Sigmoid colon (tissue), 4 donors: ENCODE results near the gene APCDD1.
A peak's percentile ranks its signal among the peaks of the same experiment; 100 is the strongest.

Experiments
- EP300 ChIP-seq, 4 donors: sonication (generic); formaldehyde crosslinking; IDR thresholded peaks; one replicate each; pipeline ENCODE4 v1.6.1; 2017; ENCODE audit warnings: antibody characterized with exemption in 4 of 4
- POLR2A ChIP-seq, 2 donors: fragments of 450-650 bp; IDR thresholded peaks; one replicate each; pipeline ENCODE4 v1.6.1; 2016; ENCODE audit warnings: antibody characterized with exemption in 2 of 2, mild to moderate bottlenecking in 2 of 2, moderate library complexity in 2 of 2
- TF ChIP-seq, protein P1 (sequence below), 4 experiments: fragments of 450-650 bp in 3 of 4; fragments of 200-600 bp in 1 of 4; IDR thresholded peaks; one replicate each; pipeline ENCODE4 v1.5.1; 2016 to 2019; ENCODE audit warnings: antibody characterized with exemption in 4 of 4, mild to moderate bottlenecking in 3 of 4, moderate library complexity in 2 of 4

DNA sequence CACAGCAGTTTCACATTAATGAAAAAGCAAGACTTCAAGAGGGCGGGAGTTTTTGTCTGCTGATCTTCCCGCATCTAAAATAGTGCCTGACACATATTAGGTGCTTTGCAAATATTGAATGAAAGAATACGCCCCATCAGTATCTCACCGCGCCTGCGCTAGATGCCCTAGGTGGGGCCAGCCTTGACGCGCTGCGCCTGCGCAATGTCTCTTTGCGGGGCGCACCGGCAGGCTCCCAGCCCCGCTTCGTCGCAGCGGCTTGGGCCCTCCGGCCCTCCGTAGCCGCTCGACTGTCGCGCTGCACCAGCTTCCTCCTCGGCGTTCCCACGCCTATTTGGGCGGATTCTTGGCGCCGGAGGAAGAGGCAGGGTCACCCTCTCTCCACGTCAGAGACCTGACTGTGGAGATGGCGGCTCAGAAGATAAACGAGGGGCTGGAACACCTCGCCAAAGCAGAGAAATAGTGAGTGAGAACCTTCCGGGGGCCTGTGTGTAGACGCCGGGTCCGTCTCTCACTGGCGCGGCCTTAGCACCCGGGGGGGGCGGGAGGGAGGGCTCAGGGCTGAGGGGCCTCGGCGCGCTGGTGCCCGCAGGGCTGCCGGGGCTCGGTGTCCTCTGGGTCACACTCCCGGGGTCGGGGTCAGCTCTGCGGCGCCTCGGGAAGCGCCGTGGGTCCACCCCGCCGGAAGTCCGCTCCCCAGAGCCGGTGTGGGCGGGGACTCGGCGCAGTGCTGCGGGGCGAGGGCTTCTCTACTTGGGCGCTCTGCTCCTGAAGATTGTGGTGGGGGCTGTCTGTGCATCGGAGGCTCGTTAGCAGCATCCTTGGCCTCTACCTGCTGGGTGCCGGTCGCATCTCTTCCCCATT is 71.5 kb downstream of the APCDD1 start, which contains the start of gene NAPG:
- TF ChIP-seq, protein P1, sequence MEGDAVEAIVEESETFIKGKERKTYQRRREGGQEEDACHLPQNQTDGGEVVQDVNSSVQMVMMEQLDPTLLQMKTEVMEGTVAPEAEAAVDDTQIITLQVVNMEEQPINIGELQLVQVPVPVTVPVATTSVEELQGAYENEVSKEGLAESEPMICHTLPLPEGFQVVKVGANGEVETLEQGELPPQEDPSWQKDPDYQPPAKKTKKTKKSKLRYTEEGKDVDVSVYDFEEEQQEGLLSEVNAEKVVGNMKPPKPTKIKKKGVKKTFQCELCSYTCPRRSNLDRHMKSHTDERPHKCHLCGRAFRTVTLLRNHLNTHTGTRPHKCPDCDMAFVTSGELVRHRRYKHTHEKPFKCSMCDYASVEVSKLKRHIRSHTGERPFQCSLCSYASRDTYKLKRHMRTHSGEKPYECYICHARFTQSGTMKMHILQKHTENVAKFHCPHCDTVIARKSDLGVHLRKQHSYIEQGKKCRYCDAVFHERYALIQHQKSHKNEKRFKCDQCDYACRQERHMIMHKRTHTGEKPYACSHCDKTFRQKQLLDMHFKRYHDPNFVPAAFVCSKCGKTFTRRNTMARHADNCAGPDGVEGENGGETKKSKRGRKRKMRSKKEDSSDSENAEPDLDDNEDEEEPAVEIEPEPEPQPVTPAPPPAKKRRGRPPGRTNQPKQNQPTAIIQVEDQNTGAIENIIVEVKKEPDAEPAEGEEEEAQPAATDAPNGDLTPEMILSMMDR (IDR thresholded peaks at IDR 0.05), result no peak
- no peak for TF ChIP-seq POLR2A (IDR thresholded peaks at IDR 0.05)
- peak in 1 of 4 donors; percentile 34 for TF ChIP-seq EP300 (IDR thresholded peaks at IDR 0.05)
